Activated CD4-positive, alpha-beta T cell treated with anti-CD3 and anti-CD28 coated beads for 48 hours (primary cell): ENCODE data around the gene AARS2.

Source experiments
- DNase-seq: peaks from one replicate; pipeline ENCODE4 v3.0.0-alpha.2; 2020

The AARS2 gene

DNA sequence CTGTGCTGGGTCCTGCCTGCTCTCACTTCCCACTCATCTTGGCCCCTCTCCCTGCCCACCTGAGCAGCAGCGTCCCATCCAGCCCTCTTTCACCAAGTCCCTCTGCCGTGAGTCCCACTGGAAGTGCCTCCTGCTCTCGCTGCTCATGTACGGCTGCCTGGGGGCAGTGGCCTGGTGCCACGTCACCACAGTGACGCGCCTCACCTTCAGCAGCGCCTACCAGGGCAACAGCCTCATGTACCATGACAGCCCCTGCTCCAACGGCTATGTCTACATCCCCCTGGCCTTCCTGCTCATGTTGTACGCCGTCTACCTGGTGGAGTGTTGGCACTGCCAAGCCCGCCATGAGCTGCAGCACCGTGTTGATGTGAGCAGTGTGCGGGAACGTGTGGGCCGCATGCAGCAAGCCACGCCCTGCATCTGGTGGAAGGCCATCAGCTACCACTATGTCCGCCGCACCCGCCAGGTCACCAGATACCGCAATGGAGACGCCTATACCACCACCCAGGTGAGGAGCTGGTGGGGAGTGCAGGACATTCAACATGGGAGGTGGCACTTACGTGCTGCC, 40.1 kb downstream of the AARS2 start:
- DNase-seq, result no peak

GRCh38 chr6:44272529-44272928, 40.6 kb downstream of the AARS2 start:
- DNase-seq, result no peak

- DNase-seq, result no peak
Observed at GRCh38 chr6:44271914-44272313, 41.2 kb downstream of the AARS2 start.

DNA sequence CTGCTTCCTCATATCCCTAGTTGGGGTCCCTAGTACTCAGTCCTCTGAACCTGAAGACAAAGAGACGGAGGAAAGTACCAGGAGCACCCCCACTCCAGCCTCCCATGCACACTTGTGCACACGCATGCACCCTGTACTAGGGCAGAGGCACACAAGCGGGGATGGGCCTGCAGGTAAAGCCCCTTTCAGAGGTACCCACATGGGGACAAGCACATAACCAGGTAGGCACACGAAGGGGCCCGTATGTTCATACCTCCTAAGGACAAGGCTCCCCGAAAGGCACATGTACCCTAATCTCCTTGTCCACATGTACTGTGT, 41.8 kb downstream of the AARS2 start:
- DNase-seq, result no peak

DNA sequence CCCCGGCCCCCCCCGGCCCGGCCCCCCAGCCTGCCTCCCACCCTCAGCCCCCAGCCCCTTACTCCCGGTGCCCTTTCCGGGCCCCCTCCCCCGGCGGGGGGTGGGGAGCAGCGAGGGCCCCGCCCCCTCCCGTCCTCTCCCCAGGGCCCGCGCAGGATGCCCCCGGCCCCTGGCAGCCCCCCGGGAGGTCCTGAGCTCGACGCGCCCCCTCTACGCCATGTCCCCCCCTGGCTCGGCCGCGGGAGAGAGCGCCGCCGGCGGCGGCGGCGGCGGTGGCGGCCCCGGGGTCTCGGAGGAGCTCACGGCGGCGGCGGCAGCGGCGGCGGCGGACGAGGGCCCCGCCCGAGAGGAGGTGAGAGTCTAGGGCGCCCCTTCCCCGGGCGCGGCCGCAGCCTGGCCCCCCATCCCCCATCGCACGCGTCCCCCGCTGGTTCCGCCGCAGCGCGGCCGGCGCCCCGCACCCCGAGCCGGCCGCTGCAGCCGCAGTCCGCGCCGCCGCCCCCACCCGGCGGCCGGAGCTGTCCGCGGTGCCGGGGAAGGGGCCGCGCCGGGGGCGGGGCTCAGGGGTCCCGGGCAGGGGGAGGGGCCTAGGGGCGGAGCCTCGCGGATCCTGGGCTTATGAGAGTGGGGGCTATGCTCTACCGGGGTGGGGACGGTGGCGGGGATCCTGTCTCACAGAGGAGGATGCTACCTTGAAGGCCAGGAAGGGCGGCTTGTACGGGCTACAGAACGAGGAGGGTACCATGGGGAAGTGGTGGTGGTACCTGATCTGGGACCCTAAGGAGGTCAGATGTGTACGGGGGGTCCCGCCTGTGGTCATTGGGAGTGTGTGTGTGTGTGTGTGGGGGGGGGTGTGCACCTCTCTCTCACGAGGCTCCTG, 42.4 kb downstream of the AARS2 start:
- DNase-seq, result no peak

DNA sequence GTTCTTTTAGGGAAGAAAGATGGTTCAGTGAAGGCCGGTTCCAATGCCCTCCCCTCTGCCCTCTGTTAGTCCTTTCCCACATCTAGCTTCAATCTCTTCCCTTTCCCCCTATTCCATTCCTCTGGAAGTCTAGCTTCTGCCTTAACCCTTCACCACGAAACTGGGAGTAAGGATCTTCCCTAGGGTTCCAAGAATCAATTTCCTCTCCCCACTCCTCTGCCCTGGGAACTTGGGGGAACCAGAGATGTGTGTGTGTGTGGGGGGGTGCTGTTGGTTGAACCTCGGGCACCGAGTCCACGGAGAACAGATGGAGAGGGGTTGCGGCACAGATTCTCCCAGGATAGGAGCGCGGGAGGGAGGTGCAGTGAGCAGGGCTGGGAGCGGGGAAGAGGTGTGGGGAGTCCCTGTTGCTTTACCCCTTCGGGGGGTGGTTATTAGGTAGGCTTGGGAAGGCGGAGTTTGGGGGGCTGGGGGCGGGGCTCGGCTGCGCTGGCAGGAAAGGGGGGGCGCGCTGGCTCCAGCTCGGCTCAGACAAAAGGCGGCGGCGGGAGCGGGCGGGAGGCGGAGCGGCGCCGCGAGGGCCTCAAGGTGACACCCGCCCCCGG, 43.1 kb downstream of the AARS2 start, which contains the start of gene TMEM151B:
TSS of gene TMEM151B (plus strand) at position 530 of the 605 bp plus-strand sequence. CDS start 293 bp downstream, outside the sequence.
- no peak for DNase-seq

- DNase-seq, result no peak
Observed at GRCh38 chr6:44269178-44269920, 43.8 kb downstream of the AARS2 start.

- peak; percentile 71 for DNase-seq
Observed at GRCh38 chr6:44268095-44268628, 45.0 kb downstream of the AARS2 start.

- no peak for DNase-seq
Observed at GRCh38 chr6:44267252-44267651, 45.9 kb downstream of the AARS2 start.

- no peak for DNase-seq
Observed at GRCh38 chr6:44266347-44266746, 46.8 kb downstream of the AARS2 start.

- DNase-seq, result no peak
Observed at GRCh38 chr6:44265722-44266233, 47.4 kb downstream of the AARS2 start.

GRCh38 chr6:44265007-44265721, 48.0 kb downstream of the AARS2 start, which contains the start of gene NFKBIE:
TSS of gene NFKBIE (minus strand) at chr6:44265551. CDS start at chr6:44265346, 205 bp downstream.
- DNase-seq, result peak; percentile 96

DNA sequence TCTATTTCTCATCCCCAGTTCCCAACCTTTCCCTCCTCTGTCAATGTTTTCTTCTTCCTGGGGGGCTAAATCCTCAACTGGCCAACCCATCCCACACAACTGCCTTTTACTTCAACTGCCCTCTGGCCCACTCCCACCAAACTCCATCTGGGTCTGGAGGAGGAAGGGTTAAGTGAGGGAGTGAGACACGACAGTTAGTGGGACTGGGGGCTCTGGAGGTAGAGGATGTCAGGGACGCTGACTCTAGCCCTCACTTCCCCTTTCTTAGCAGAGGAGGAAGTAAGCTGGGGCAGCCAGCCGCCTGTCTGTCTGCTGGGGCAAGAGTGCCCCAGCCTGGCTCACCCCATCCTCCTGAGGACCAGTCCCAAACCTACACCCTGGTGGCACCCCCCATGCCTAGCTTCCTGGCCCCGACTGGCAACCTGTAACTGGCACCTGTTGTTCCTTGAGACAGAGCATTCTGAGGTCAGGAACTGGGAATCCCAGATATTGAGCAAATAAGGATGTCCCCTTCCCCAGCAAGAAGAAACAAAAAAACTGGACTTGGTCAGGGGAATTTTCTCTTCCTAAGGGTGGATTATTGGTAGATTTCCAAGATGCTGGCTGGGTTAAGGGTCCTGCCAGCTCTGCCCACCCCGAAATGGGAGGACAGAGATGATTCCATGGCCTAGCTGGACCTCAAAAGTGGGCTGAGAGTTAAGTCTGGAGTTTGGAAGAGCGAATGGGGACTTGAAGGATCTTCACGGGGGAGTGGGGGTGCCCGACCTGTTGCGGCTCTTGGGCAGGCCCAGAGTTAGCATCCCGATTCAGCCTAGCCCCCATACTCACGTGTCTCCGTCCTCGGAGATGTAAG, 48.8 kb downstream of the AARS2 start:
- peak; percentile 58 for DNase-seq

DNA sequence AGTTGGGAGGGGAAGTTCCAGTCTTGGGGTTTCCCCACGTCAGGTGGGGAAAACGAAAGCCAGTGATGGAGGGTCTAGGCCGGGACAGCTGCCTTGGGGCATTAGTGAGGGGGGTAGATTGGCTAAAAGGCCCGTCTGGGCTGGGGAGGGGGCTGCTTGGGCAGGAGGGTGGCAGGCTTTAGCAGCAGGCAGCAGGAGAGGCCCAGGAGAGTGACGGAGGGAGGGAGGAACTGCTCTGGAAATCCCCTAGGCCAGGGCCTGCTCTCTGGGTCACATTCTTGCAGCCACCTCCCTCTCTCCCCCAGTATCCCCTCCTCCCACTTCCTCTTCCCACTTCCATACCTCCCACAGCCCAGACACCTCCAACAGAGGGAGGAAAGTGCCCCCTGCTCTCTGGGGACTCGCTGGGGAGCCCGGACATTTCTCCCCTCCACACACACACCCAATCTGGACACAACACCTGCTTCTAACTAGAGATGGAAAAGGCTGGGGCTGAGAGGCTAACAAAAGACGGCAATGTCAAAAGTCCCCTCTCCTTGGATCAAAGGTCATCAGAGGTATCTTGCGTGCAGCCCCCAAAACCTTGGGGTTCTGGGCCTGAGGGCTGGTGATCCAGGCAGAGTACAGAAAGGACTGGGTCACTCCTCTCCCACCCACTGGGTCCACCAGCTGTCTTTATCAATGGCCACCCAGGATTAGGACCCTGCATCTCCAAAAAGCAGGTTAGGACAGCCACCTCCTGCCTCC, 49.6 kb downstream of the AARS2 start:
- DNase-seq, result no peak

- DNase-seq, result no peak
Observed at GRCh38 chr6:44262467-44263353, 50.4 kb downstream of the AARS2 start.

DNA sequence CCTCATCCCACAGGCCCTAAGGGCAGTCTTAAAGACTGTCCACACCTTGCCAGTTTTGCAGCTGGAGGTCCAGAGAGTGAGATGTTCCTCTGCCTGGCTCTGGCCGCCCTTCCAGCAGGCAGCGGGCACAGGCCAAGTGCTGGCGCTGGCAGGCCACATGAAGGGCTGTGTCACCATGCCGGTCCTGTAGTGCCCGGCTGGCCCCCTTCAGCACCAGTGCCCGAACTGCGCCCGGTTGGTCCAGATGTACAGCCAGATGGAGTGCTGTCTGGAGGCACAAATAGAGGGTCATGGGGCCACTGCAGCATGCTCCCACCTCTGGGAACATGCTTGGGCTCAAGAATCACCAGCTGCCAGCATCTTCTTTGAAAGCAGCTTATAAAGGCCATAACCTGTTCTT, 51.6 kb downstream of the AARS2 start:
- no peak for DNase-seq

GRCh38 chr6:44260451-44261297, 52.5 kb downstream of the AARS2 start:
- DNase-seq, result no peak

GRCh38 chr6:44260011-44260410, 53.1 kb downstream of the AARS2 start:
- DNase-seq, result no peak
